Measurements from ENCODE around the gene GRIK1.

- TF ChIP-seq, protein P1, sequence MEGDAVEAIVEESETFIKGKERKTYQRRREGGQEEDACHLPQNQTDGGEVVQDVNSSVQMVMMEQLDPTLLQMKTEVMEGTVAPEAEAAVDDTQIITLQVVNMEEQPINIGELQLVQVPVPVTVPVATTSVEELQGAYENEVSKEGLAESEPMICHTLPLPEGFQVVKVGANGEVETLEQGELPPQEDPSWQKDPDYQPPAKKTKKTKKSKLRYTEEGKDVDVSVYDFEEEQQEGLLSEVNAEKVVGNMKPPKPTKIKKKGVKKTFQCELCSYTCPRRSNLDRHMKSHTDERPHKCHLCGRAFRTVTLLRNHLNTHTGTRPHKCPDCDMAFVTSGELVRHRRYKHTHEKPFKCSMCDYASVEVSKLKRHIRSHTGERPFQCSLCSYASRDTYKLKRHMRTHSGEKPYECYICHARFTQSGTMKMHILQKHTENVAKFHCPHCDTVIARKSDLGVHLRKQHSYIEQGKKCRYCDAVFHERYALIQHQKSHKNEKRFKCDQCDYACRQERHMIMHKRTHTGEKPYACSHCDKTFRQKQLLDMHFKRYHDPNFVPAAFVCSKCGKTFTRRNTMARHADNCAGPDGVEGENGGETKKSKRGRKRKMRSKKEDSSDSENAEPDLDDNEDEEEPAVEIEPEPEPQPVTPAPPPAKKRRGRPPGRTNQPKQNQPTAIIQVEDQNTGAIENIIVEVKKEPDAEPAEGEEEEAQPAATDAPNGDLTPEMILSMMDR (conservative IDR thresholded peaks at IDR 0.05): no peak
- TF ChIP-seq EZH2 (IDR thresholded peaks at IDR 0.05; ENCODE audit: low read depth): no peak
These were observed 269.6 kb downstream of the GRIK1 start for GRCh38 chr21:29670228-29670627.

All from PC-9 (cell line).